Lung (tissue), 12 donors: ENCODE measurements around the gene PRKCB. TPM values are rescaled to one million over a fixed set of nuclear protein-coding genes. Genes with fewer than 3 reads are reported as not detected.
"Not testable (repeated sequence)": the region's sequence is repeated elsewhere in the genome, so short reads cannot be mapped to it uniquely, and the experiment has no call there.

Experiments
- ATAC-seq: fragments of 200-7000 bp; cut with Tn5 transposase; one replicate; pipeline ENCODE4 v1.9.1; 2020; ENCODE audit warnings: moderate number of reproducible peaks; ENCODE audit not compliant: insufficient read depth, low FRiP score
- DNase-seq, 3 donors: peaks; one replicate each; pipeline ENCODE4 v3.0.0-alpha.2; 2013 to 2017
- H3K27ac ChIP-seq, 2 donors: one replicate each; pipeline ENCODE4 v1.5.1; 2013; ENCODE audit warnings: mild to moderate bottlenecking in 2 of 2, moderate library complexity in 2 of 2, control low read depth in 1 of 2, inconsistent platforms in 1 of 2, low read depth in 1 of 2, low read length in 1 of 2
- H3K27me3 ChIP-seq, 3 donors: one replicate each; pipeline ENCODE4 v1.5.1; 2013; ENCODE audit warnings: low read length in 2 of 3; ENCODE audit not compliant: control insufficient read depth in 3 of 3, insufficient read depth in 3 of 3
- H3K36me3 ChIP-seq, 4 donors: one replicate each; pipeline ENCODE4 v1.5.1; 2013; ENCODE audit warnings: low read length in 4 of 4, mild to moderate bottlenecking in 1 of 4, moderate library complexity in 1 of 4; ENCODE audit not compliant: control insufficient read depth in 4 of 4, insufficient read depth in 4 of 4
- H3K4me1 ChIP-seq, 5 donors: one replicate each; pipeline ENCODE4 v1.5.1; 2013; ENCODE audit warnings: low read length in 5 of 5, mild to moderate bottlenecking in 2 of 5, moderate library complexity in 1 of 5; ENCODE audit not compliant: control insufficient read depth in 5 of 5, insufficient read depth in 5 of 5
- H3K4me3 ChIP-seq: one replicate; pipeline ENCODE4 v1.5.1; 2013; ENCODE audit warnings: mild to moderate bottlenecking, control low read depth, moderate library complexity
- H3K9ac ChIP-seq, 2 donors: one replicate each; pipeline ENCODE4 v1.5.1; 2013; ENCODE audit warnings: low read length in 2 of 2, control low read depth in 1 of 2; ENCODE audit not compliant: insufficient read depth in 1 of 2
- H3K9me3 ChIP-seq, 4 donors: one replicate each; pipeline ENCODE4 v1.5.1; 2013; ENCODE audit warnings: low read length in 3 of 4, mild to moderate bottlenecking in 1 of 4, moderate library complexity in 1 of 4; ENCODE audit not compliant: control insufficient read depth in 4 of 4, insufficient read depth in 3 of 4
- WGBS, 2 donors: extraction: QIAGEN DNeasy Blood & Tissue Kit; methylation state at CpG; one replicate each; pipeline ENCODE4 v1.1.7; 2013; 5-methylcytosine and 5-hydroxymethylcytosine counted together
- polyA plus RNA-seq, 2 donors: library from polyadenylated mRNA; stranded (reverse); fragments of 200-250 nt; gene quantifications; one replicate each; pipeline ENCODE4 v1.2.1, GENCODE V29; 2013
- total RNA-seq, 2 donors: library from RNA; depleted of rRNA in 1 of 2; stranded (reverse); fragments of >200 nt in 1 of 2; gene quantifications; one replicate each; pipeline ENCODE4 v1.2.1, GENCODE V29; 2014 to 2021
- TF ChIP-seq, protein P1 (sequence below): IDR thresholded peaks from 2 replicates; pipeline ENCODE4 v1.5.1; 2012; ENCODE audit warnings: mild to moderate bottlenecking; ENCODE audit errors: control extremely low read depth, extremely low read depth
- donor health status: control.
- donor health status: control.
- donor health status: Bipolar disorder and iron deficiency.
- donor health status: healthy.
- donor health status: DM: yes; HTN: yes; CAD: no.

PRKCB gene
- total and polyA plus RNA-seq, 4 donors: 2.5 to 46.4 (median 21.8) TPM

- not testable (repeated sequence) for H3K27ac ChIP-seq, H3K4me1 ChIP-seq, H3K4me3 ChIP-seq, H3K36me3 ChIP-seq, ATAC-seq, H3K27me3 ChIP-seq, H3K9me3 ChIP-seq, H3K9ac ChIP-seq, DNase-seq
- 65 to 86% methylated on average over 1 of the region's 1 CpG for WGBS, 2 donors
These were observed 272.3 kb downstream of the PRKCB start for GRCh38 chr16:24108090-24108489.

GRCh38 chr16:24111724-24112302 is 276.0 kb downstream of the PRKCB start:
- peaks cover 0 to 3% (median 0%) of the 10 kb centered on the region in 4 donors for H3K9me3 ChIP-seq
- DNase-seq: no peak
- peaks cover 0 to 7% (median 2%) of the 10 kb centered on the region in 4 donors for H3K36me3 ChIP-seq
- peaks cover 0 to 5% (median 2%) of the 10 kb centered on the region in 5 donors for H3K4me1 ChIP-seq
- TF ChIP-seq, protein P1, sequence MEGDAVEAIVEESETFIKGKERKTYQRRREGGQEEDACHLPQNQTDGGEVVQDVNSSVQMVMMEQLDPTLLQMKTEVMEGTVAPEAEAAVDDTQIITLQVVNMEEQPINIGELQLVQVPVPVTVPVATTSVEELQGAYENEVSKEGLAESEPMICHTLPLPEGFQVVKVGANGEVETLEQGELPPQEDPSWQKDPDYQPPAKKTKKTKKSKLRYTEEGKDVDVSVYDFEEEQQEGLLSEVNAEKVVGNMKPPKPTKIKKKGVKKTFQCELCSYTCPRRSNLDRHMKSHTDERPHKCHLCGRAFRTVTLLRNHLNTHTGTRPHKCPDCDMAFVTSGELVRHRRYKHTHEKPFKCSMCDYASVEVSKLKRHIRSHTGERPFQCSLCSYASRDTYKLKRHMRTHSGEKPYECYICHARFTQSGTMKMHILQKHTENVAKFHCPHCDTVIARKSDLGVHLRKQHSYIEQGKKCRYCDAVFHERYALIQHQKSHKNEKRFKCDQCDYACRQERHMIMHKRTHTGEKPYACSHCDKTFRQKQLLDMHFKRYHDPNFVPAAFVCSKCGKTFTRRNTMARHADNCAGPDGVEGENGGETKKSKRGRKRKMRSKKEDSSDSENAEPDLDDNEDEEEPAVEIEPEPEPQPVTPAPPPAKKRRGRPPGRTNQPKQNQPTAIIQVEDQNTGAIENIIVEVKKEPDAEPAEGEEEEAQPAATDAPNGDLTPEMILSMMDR: no peak
- H3K27me3 ChIP-seq: no peaks in the 10 kb centered on the region
- no peak overlapping the region for H3K27ac ChIP-seq
- H3K4me3 ChIP-seq: no peak overlapping the region
- ATAC-seq: no peak
- 95% methylated on average over 3 of the region's 3 CpGs for WGBS, 2 donors
- no peak overlapping the region for H3K9ac ChIP-seq

DNA sequence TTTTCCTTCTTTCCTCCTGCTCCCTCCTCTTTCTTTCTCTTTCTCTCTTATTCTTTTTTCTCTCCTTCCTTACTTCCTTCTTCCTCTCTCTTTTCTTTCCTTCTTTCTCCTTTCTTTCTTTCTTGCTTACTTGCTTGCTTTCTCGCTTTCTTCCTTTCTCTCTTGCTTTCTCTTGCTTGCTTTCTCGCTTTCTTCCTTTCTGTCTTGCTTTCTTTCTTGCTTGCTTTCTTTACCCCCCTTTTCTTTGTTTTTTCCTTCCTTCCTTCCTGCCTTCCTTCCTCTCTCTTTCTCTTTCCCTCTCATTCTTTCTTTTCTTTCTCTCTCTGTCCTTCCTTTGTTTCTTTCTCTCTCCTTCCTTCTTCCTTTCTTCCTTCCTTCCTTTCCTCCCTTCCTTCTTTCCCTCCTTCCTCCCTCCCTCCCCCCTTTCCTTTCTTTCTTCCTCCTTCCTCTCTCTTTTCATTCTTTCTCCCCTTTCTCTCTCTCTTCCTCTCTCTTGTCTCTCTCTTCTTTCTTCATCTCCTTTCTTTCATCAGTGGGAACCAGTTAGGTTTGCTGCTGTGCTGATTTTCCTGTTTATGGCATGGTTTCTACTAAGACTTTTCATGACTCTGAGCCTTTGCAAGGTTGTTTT is 277.4 kb downstream of the PRKCB start:
- no peak for ATAC-seq
- no peak for DNase-seq
- 93 to 100% methylated on average over 2 of the region's 2 CpGs for WGBS, 2 donors
- H3K27ac ChIP-seq: no peak overlapping the region
- H3K9me3 ChIP-seq: no peaks in the 10 kb centered on the region
- H3K9ac ChIP-seq: no peak overlapping the region
- TF ChIP-seq, protein P1: no peak
- peaks cover 0 to 14% (median 2%) of the 10 kb centered on the region in 5 donors for H3K4me1 ChIP-seq
- peaks cover 0 to 7% (median 2%) of the 10 kb centered on the region in 4 donors for H3K36me3 ChIP-seq
- H3K4me3 ChIP-seq: no peak overlapping the region
- H3K27me3 ChIP-seq: no peaks in the 10 kb centered on the region

DNA sequence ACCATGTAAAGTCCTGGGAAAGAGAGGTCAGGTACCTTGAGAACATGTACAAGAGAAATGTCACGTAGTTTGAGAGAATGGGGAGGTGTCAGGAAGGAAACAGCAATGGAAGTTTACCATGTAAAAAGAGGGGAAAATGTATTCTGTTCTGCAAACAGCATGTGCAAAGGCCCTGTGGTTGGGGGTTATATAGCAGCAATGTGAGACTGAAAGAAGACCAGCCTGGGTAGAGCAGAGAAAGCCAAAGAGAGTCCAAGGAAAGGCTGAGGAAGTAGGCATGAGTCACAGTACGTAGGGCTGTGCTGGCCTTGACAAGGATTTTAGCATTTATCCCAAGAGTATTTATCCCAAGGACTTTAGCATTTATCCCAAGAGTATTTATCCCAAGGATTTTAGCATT is 279.1 kb downstream of the PRKCB start:
- H3K4me3 ChIP-seq: no peak overlapping the region
- DNase-seq: no peak
- no peaks in the 10 kb centered on the region for H3K9me3 ChIP-seq
- peaks cover 0 to 14% (median 2%) of the 10 kb centered on the region in 5 donors for H3K4me1 ChIP-seq
- H3K36me3 ChIP-seq: peaks cover 0 to 7% (median 2%) of the 10 kb centered on the region in 4 donors
- WGBS, 2 donors: 77 to 90% methylated on average over 2 of the region's 2 CpGs
- H3K27ac ChIP-seq: no peak overlapping the region
- TF ChIP-seq, protein P1: no peak
- no peaks in the 10 kb centered on the region for H3K27me3 ChIP-seq
- ATAC-seq: no peak
- H3K9ac ChIP-seq: no peak overlapping the region
